HG02610 (cell line): ENCODE results near the gene RET.

ENCODE experiments used
- ATAC-seq: cut with Tn5 transposase; IDR thresholded peaks from one replicate; pipeline ENCODE4 v1.9.1; 2021; ENCODE audit warnings: mild to moderate bottlenecking, moderate library complexity; ENCODE audit not compliant: unreplicated experiment

The RET gene

DNA sequence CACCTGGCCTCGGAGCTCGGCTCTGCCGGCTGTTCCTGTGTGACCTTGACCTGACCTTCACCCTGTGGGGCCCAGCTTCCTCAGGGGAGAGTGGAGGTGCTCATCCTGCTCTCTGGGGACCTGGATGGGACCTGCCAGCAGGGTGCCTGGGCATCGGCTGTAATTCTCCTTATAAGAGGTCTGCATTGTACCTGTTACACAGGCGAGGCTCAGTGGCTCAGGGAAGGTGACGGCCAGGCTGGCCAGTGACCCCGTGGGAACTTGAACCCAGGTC is 29.0 kb downstream of the RET start:
- ATAC-seq: no peak

GRCh38 chr10:43106256-43107091 is 29.6 kb downstream of the RET start:
- no peak for ATAC-seq

- ATAC-seq: no peak
Measured at GRCh38 chr10:43108951-43109350, 32.1 kb downstream of the RET start.

- no peak for ATAC-seq
Measured at GRCh38 chr10:43109671-43110249, 32.9 kb downstream of the RET start.

DNA sequence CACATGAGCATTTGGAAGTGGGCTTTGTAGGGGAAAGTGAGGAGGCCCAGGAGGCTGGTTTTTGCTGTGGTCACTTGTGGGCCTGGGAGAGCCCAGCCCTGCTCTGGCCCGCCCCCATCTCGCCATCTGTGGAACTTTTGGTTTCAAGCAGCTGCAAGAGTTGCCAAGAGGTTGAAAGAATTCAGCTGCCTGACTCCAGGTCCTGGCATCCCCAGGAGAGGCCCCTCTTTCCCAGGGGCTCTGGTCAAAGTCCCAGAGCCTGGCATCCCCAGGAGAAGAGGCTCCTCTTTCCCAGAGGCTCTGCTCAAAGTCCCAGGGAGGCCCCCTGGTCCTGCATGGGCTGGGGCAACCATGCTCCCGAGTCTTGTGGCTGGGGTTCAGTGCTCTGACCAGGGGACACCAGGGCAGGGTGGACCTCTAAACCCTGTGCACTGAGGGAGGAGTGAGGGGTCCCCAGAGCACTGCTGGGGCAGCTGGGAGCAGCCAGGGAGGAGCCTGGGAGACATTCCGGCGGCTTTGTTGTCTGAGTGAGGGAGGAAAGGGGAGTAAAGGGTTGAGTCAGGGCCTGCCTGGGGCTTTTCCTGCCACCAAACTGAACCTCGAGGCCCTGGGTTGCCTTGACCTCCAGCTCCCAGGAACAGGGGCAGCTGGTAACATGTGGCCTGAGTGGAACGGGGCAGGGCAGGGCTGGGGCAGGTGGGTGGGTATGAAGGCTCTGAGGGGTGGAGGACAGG is 33.6 kb downstream of the RET start:
- ATAC-seq: peak; percentile 30

- ATAC-seq: no peak
Measured at GRCh38 chr10:43111101-43111500, 34.2 kb downstream of the RET start.

DNA sequence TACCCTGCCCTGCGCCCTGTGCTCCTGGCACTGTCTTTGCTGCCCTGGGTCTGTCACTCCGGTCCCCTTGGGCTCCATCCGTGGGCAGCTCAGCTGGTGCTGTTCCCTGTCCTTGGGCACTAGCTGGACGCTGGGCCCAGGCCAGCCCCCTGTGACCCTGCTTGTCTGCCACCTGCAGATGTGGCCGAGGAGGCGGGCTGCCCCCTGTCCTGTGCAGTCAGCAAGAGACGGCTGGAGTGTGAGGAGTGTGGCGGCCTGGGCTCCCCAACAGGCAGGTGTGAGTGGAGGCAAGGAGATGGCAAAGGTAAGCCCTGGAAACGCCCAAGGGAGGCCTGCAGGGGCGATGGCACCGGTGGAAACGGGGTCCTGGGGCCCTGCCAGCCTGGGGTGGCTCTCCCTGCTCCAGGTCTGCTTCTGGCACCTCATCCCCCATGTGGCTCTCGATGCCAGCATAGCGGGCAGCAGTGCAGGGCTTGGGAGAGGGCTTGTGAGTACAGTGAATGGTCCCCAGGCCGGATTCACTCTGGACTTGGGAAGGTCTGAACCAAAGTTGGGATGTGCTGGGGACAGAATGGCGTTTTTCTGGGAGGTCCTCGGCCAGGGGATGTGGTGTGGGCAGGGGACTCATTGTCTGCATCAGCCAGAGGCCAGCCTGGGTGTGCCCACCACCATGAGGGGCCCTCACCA is 35.2 kb downstream of the RET start:
- no peak for ATAC-seq

GRCh38 chr10:43112608-43112961 is 35.7 kb downstream of the RET start:
- no peak for ATAC-seq

- ATAC-seq: no peak
Measured at GRCh38 chr10:43113201-43114087, 36.6 kb downstream of the RET start.

- ATAC-seq: no peak
Measured at GRCh38 chr10:43114088-43114742, 37.3 kb downstream of the RET start.

GRCh38 chr10:43114743-43115611 is 38.1 kb downstream of the RET start:
- ATAC-seq: no peak

DNA sequence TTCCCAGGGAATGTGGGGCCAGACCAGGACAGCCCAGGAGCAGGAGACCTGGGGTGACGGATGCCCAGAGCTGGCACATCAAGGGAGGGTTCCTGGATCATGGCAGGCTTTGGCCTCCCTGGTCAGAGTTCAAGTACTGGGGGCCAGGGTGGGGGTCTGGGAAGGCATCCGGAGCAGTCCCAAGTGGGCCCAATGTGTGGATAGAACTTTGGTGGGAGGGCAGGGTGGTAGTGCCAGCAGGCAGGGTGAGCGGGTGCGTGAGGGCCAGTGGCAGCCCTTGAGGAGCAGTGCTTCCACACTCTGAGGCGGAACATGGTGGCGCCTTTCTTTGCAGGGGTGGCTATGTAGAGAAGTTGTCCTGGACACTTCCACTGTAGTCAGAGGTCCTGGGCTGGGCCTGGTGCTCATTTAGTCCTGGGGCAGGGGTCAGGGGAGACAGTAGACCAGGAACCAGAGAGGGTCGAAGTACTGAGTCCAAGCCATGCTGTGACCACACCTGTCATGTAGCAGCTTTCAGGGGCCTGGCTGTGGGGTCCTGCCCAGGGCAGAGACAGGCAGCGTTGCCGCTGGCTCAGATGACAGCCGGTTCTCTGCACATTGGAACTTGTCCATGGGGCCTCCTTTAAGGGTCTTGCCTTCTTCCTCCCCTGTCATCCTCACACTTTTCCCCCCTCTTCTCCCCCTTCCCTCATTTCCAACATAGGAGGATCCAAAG is 39.2 kb downstream of the RET start:
- no peak for ATAC-seq

- no peak for ATAC-seq
Measured at GRCh38 chr10:43116596-43116995, 39.7 kb downstream of the RET start.

DNA sequence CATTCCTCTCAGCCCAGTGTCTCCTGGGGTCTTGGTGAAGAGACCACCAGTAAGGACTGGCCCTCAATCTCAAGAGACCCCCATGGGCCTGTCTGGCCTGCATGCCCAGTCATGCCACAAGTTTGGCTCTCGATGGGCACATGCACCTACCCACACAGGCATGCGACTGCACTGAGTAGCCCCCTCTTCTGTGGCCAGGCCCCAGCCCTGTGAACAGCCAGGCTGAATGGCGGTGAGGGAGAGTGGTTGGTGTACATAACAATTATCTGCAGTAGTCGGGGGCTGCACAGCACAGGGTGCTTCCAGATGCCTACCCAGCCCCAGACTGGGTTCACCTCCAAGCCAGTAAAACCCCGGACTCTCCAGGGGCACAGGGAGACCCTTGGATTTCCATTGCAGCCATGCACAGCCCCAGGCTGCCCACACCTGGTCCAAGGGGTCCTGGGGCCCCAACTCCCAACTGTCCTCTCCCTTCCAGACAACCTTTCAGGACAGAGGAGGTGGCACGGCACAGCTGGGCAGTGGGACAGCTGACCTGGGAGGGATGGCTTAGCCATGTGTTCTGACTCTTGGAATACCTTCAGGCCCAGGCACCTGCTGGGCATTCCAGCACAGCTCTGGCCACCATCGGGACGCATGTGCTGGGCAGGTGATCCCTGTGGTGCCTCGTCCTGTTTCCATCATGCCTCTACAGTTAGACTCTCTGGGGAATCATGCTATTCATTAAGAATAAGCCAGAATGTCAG is 40.3 kb downstream of the RET start:
- no peak for ATAC-seq

DNA sequence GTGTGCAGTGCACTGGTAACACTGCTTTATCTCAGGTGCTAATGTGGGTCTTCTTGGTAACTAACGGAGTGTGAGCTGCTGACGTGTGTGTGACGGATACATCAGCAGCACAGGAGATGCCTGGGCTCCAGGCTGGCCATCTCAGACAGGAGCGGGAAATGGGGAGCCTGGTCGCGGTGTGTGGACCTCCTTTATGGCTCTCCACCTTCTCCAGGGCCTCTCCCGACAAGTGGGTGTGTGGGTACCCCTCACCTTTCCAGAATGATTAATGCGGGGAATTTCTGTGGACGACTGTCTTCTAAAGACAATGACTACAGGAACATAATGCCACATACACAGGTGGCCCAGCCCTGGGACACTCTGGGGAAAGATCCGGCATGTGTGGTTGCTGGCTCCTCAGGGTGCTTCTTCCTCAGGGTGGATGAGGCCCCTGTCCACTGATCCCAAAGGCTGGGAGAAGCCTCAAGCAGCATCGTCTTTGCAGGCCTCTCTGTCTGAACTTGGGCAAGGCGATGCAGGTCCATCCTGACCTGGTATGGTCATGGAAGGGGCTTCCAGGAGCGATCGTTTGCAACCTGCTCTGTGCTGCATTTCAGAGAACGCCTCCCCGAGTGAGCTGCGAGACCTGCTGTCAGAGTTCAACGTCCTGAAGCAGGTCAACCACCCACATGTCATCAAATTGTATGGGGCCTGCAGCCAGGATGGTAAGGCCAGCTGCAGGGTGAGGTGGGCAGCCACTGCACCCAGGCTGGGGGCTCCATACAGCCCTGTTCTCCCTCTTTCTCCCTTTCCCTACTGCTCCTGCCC is 41.1 kb downstream of the RET start:
- ATAC-seq: no peak

DNA sequence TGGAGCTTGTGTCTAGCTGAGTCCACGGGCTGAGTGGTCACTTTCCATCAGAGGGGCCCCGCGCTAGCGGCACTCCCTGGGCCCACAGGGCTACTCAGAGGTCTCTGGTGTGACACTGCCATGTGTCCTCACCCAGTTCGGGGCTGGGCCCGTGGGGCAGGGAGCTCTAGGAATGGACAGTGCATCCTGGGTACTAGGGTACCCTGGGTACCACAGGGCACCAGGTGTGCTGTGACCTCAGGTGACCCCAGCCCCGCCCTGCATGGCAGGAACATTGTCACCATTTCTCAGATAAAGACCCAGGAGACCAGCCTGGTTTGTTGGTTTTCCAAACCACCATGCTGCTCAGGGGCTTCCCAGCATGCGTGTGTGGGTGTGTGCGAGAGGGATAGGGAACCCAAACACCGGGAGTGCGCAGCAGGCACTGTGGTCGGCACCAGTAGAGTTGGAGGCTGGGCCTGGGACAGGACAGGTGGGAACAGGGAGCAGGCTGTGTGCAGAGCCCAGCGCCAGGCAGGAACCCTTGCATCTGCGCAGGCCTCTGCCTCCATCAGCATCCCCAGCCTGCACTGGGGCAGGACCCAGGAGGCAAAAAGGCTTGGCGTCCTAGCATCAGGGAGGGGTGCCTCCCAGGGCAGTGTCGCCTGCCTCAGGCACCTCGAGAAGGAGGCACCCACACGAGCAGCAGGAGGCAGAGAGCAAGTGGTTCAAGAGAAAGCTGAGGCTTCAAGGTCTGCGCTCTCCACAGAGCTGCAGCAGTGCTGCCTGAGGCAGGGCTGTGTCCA is 42.0 kb downstream of the RET start:
- ATAC-seq: no peak
